ENCODE data around the gene PPFIBP2. TPM values are rescaled to one million over a fixed set of nuclear protein-coding genes. Genes with fewer than 3 reads are reported as not detected.

PPFIBP2 gene
- total RNA-seq, 2 experiments from 2014 or later, result 7.8 to 10.0 TPM

DNA sequence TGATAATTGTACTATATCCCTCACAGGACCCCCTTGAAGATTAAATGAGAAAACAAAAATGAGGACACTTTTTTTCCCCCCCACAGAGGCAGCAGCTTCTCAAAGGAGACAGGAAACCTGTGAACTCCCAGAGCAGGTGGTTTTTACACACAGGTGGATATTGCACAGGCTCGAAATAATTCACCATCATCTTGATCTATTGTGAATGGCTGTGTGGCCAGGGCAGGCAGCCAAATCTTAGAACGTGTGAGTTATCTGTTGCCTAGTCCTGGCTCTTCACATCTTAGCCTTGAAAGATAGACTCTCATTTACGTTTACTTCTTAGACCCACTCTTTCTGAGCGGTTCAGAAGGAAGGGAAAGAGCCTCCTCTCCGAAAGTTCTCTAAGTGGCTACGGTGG lies 23.5 kb downstream of the PPFIBP2 start:
- H3K27ac Mint-ChIP-seq, result no peak overlapping the region
- H3K36me3 Mint-ChIP-seq, result no peaks in the 10 kb centered on the region
- ATAC-seq (no peak), DNase-seq (no peak)
- H3K4me1 Mint-ChIP-seq, result peaks cover 54% of the 10 kb centered on the region
- peaks cover 17% of the 10 kb centered on the region for H3K27me3 Mint-ChIP-seq
- CTCF ChIA-PET, result interaction anchor here (0.9 to 2.9 kb wide), 8 partner anchors 8 to 157 kb away, joined by 3 to 11 read pairs (median 4); no protein-coding TSS in a partner anchor
- H3K4me3 Mint-ChIP-seq, result no peak overlapping the region
- no peaks in the 10 kb centered on the region for H3K9me3 Mint-ChIP-seq (ENCODE audit: low read depth)

DNA sequence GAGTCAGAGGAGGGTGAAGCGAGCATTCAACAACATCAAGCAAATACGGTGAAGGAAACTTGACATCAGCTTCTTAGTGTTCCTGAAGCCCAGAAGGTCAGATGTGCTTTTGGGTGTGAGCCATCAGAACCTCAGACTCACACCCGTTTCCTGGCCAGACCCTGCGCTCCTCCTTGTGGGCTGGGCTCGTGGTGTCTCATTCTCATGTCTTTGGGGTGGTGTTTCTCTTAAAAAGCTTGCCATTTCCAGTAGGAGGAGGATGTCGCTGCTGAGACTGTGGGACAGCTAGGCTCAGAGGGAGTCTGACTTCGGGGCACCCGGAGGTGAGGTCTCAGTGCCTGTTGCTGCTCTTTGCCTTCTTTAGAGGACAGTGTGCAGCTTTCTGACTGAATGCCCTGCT lies 24.2 kb downstream of the PPFIBP2 start:
- CTCF ChIA-PET, result interaction anchor here (0.6 to 2.9 kb wide), 7 partner anchors 9 to 157 kb away, joined by 3 to 11 read pairs (median 5); partner anchors contain the start of gene PPFIBP2
- peak overlapping the region; percentile 3 for H3K4me3 Mint-ChIP-seq
- H3K27me3 Mint-ChIP-seq, result peaks cover 19% of the 10 kb centered on the region
- no peaks in the 10 kb centered on the region for H3K36me3 Mint-ChIP-seq
- peaks cover 54% of the 10 kb centered on the region for H3K4me1 Mint-ChIP-seq
- H3K27ac Mint-ChIP-seq, result peak overlapping the region; percentile 67
- DNase-seq (peak; percentile 66), ATAC-seq (peak; percentile 78)
- H3K9me3 Mint-ChIP-seq (ENCODE audit: low read depth), result no peaks in the 10 kb centered on the region

DNA sequence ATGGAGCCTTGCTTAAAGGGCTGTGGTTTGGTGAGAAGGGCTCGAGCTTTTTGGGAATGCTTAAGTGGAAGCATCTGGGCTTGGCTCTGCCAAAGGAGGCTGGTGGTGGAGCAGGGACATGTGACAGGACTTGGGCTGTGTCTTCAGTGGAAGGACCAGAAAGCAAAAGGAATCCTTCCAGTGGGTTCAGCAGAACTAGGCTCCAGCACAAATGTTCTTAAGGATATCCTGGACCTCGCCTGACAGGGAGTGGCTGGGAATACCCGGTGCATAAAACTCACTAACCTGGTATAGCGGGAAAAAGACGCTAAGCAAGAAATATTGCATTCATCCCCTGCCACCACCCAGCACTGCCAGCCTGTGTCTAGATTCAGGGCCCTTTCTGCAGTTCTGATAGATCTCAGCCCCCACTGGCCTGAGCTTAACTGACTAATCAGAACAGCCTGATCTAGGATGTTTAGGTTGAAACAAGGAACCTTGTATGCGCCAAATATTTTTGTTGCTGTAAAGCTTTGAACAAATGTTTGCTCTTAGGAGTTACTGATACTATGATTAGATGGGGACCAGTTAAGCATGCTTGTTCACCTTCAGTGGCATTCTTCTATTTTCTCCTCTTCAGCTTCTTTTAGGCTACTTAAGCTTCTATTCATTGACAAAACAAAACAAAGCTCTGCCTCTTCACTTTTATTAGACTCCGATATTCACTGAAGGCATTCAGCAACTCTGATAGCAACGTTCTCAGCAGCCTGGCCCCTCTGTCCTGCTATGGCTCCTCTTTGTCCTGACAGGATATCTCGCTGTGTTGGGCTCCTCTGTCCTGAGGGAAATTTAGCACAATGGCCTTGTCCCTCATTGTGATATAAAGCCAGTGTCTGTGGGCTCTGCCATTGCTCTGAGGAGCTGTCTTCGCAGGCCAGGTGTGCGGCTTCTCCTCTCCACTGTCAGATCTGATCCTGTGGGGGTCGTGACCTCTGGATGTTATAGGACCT lies 25.0 kb downstream of the PPFIBP2 start:
- Mint-ChIP-seq H3K27me3 (peaks cover 19% of the 10 kb centered on the region), H3K36me3 (no peaks in the 10 kb centered on the region), H3K27ac (peak overlapping the region; percentile 67), H3K4me3 (peak overlapping the region; percentile 3), H3K4me1 (peaks cover 52% of the 10 kb centered on the region), H3K9me3 (ENCODE audit: low read depth) (no peaks in the 10 kb centered on the region)
- CTCF ChIA-PET, result interaction anchor here (0.6 to 2.9 kb wide), 6 partner anchors 10 to 156 kb away, joined by 3 to 11 read pairs (median 5); partner anchors contain the start of gene PPFIBP2
- ATAC-seq (peak; percentile 10), DNase-seq (no peak)

DNA sequence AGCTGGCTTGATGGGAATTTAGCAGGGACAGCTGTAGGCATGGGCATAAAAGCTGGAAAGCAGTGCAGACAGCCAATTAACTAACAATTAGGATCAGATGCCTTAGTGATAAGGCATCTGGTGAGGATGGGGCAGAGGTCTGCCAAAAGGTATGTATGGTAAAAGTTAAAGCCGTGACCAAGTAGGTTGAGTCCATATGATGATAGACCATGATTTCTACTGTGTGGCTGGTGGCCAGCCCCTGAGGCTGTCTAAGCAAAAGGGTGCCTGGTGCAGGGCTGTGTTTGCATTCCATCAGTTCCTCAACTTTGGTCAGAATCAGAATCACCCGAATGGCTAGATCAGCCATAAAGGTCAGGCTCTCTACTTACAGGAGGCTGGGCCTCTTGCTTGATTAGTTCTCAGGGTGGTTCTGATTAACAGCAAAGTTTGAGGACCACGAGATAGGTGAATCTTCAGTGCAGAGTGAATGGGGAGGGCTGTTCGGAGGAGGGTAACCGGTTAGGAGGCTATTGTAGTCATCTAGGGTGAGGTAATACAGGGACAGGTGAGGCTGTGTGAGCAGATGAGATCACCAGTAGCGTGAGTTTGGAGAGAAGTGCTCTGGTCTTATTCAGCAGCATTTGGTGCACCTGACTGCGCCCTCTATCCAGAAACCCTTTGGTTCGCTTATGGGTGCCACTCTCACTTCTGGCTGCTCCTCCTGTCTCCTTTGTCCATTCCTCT lies 27.2 kb downstream of the PPFIBP2 start:
- CTCF ChIA-PET, result interaction anchor here (1.2 kb wide), 1 partner anchor 30 kb away, joined by 3 read pairs; no protein-coding TSS in a partner anchor

DNA sequence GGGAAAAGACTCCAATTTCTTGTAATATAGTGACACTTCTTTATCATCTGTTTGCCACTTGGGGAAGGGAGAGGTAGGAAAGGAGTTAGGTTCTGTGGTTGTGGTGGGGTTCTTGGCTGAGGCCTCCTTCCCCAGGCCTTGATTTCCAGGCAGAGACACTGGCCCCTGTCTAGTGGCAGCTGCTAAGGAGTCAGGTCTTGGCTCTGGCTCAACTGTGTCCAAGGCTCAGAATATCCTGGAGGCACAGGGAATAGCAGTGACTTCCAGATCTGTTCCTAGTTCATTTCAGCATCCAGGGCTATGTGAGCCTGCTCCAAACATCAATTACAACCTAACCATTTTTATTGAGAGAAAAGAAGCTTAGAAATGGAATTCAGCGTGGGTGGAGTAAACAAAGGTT lies 29.5 kb downstream of the PPFIBP2 start:
- Mint-ChIP-seq H3K27me3 (peaks cover 9% of the 10 kb centered on the region), H3K4me3 (no peak overlapping the region), H3K4me1 (peaks cover 14% of the 10 kb centered on the region), H3K36me3 (no peaks in the 10 kb centered on the region), H3K27ac (no peak overlapping the region), H3K9me3 (ENCODE audit: low read depth) (no peaks in the 10 kb centered on the region)
- CTCF ChIA-PET, result interaction anchor here (1.0 to 1.8 kb wide), 3 partner anchors 12 to 22 kb away, joined by 3 to 4 read pairs (median 3); no protein-coding TSS in a partner anchor
- ATAC-seq (no peak), DNase-seq (no peak)

More for the DNA sequence above, 27.2 kb downstream of the PPFIBP2 start:
- Mint-ChIP-seq H3K4me3 (no peak overlapping the region), H3K9me3 (ENCODE audit: low read depth) (no peaks in the 10 kb centered on the region), H3K36me3 (no peaks in the 10 kb centered on the region), H3K4me1 (peaks cover 35% of the 10 kb centered on the region), H3K27me3 (peaks cover 17% of the 10 kb centered on the region), H3K27ac (no peak overlapping the region)
- DNase-seq (no peak), ATAC-seq (no peak)

DNA sequence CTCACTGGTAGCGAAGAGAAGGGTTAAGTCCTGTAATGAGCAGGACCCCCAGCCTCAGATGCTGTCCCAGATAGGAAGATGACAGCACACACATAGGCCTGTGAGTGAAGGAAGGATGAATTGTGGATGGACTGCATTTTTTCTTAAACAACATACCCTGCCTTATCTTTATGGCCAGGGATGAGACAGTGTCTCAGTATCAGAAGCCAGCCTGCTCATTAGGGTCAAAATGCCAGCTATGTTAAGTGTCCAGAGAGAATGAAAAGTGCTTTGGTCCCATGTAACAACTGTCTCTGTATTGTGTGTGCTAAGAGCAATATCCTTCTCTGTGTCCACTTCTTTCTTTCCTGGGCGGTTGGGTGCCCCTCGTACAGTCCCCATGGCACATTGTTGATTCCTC lies 30.2 kb downstream of the PPFIBP2 start:
- no peak overlapping the region for H3K4me3 Mint-ChIP-seq
- CTCF ChIA-PET, result interaction anchor here (0.7 to 1.8 kb wide), 4 partner anchors 13 to 151 kb away, joined by 3 to 4 read pairs (median 4); no protein-coding TSS in a partner anchor
- DNase-seq (no peak), ATAC-seq (no peak)
- H3K9me3 Mint-ChIP-seq (ENCODE audit: low read depth), result no peaks in the 10 kb centered on the region
- no peak overlapping the region for H3K27ac Mint-ChIP-seq
- H3K27me3 Mint-ChIP-seq, result peaks cover 9% of the 10 kb centered on the region
- H3K36me3 Mint-ChIP-seq, result no peaks in the 10 kb centered on the region
- H3K4me1 Mint-ChIP-seq, result peaks cover 7% of the 10 kb centered on the region

DNA sequence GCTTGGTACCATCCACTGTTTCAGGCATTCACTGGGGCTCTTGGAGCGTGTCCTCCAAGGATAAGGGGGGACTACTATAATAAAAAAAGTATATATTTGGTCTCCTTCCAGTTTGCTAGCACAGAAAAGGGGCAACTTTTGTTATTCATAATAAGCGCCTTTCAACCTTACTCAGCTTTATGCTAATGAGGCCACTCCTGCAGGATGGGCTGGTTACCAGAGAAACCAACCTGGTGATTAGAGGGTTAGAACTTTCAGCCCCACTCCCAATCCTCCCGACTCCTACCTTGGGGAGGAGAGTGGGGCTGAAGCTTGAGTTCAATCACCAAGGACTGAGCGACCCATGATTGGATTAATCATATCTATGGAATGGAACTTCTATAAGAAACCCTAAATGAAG lies 31.8 kb downstream of the PPFIBP2 start:
- Mint-ChIP-seq H3K36me3 (no peaks in the 10 kb centered on the region), H3K9me3 (ENCODE audit: low read depth) (no peaks in the 10 kb centered on the region), H3K4me3 (no peak overlapping the region), H3K27me3 (peaks cover 3% of the 10 kb centered on the region), H3K4me1 (peaks cover 4% of the 10 kb centered on the region), H3K27ac (no peak overlapping the region)
- DNase-seq (no peak), ATAC-seq (no peak)
- CTCF ChIA-PET, result no interaction called here

DNA sequence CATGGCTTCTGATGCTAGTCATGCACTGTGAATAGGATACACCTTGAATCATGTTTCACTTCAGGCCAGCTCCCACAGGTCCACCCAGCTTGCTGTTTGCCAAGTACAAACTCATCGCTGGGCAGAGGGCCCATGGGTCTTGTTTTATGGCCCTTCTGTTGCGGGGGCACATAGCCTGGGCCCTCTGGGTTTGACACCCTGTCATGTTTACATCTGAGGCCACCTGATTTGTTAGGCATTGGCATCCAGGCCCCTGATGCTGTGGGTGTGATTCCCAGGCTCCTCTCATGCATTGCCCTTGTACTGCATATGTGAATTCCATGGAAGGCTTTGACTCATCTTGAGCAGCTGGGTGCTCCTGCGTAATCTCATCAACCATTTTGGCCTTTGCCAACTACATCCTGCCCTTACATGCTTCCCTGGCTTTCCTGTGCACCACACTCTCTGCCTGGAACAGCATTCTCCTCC lies 32.6 kb downstream of the PPFIBP2 start:
- H3K4me3 Mint-ChIP-seq, result no peak overlapping the region
- CTCF ChIA-PET, result no interaction called here
- ATAC-seq (no peak), DNase-seq (no peak)
- peaks cover 4% of the 10 kb centered on the region for H3K4me1 Mint-ChIP-seq
- peaks cover 2% of the 10 kb centered on the region for H3K27me3 Mint-ChIP-seq
- H3K27ac Mint-ChIP-seq, result no peak overlapping the region
- H3K9me3 Mint-ChIP-seq (ENCODE audit: low read depth), result no peaks in the 10 kb centered on the region
- H3K36me3 Mint-ChIP-seq, result no peaks in the 10 kb centered on the region

DNA sequence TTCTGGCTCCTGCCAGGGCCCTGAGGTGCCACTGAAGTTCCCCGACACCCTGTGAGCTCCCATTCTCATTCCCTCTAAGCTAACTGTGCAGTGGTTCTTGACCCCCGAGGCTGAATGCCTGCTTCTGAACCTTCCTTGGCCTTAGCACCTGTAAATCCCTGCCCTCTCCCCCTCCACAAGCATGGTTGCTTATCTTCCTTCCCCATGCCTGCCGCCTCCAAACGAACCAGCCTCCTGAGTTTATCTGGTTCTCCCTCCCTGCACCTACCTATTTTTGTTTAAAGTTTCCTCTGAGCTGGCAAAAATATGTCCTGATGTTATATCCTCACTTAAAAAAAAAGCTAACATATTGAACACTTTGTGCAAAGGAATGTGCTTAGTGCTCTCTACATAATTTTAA lies 33.9 kb downstream of the PPFIBP2 start:
- ATAC-seq (no peak), DNase-seq (no peak)
- Mint-ChIP-seq H3K4me1 (peaks cover 4% of the 10 kb centered on the region), H3K27me3 (no peaks in the 10 kb centered on the region), H3K36me3 (no peaks in the 10 kb centered on the region), H3K9me3 (ENCODE audit: low read depth) (no peaks in the 10 kb centered on the region), H3K27ac (no peak overlapping the region), H3K4me3 (no peak overlapping the region)
- CTCF ChIA-PET, result interaction anchor here (0.8 to 3.2 kb wide), 4 partner anchors 32 to 97 kb away, joined by 3 to 11 read pairs (median 3); partner anchors contain the start of gene PPFIBP2

DNA sequence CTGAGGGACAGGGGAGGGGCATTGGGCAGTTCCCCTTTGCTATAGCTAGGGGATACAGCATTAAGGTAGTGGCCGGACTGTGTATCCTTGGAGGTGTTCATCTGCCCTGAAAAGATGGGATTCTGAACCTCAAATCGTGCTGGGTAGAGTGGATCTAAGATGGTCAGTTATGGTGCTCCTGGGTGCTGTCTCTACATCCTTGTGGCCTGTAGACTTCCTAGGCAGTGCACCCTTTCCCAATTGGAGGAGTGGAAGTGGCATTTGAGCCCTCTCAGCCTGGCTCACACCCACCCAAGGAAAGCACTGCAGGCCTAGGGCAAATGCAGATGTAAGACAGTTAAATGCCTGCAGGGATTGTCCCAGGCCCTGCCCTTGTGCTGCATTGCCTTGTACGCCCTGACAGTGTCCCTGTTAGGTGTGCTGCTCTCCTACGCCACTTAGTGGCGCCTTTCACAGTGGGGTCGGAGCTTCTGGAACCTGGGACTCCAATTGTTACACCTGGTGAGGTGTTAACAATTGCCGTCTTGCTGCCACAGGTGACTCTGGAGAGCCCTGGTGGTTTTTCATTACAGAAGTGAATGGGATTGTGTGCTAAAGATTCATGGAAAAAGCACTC lies 35.0 kb downstream of the PPFIBP2 start:
- peak; percentile 50 for DNase-seq
- ATAC-seq, result peak; percentile 67
- Mint-ChIP-seq H3K27ac (no peak overlapping the region), H3K27me3 (no peaks in the 10 kb centered on the region), H3K4me3 (no peak overlapping the region), H3K4me1 (peaks cover 1% of the 10 kb centered on the region), H3K9me3 (ENCODE audit: low read depth) (no peaks in the 10 kb centered on the region), H3K36me3 (no peaks in the 10 kb centered on the region)
- CTCF ChIA-PET, result interaction anchor here (0.9 to 3.2 kb wide), 4 partner anchors 9 to 117 kb away, joined by 3 to 11 read pairs (median 4); partner anchors contain the start of gene PPFIBP2

DNA sequence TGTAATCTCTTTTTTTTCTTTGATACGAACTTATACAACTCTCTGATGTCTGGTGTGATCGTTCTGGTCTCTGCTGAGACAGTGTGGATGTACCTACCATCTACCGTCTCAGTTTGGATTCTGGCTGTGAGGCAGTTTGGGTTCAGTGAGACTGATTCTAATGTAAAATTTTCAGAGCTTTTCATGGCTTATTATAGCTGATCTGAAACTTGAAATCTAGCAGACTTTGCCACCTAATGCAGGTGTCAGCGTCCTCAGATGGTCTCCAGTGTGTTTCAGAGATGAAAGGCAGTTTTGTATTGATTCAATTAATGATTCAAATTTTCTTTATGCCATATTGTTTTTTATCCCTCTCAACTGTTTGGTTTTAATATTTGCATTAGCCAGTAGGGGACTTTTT lies 35.9 kb downstream of the PPFIBP2 start:
- no peaks in the 10 kb centered on the region for H3K36me3 Mint-ChIP-seq

DNA sequence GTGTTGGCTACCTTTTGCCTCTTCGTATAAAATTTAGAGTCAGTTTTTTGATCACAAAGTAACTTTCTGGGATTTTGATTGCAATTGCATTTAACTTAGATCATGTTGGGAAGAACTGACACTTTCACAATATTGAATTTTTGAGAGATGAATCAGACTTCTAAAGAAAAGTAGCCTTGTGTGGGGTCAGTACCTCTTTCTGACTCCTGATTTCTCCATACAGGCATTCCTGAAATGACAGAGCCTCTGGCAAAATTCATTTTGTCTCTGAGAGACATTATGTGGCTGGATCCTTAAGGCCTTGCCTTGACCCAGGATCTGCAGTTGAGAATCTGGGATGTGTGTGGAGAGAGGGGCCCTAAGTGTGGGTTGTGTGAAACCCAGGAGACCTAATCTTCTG lies 37.8 kb downstream of the PPFIBP2 start:
- DNase-seq (no peak), ATAC-seq (no peak)
- Mint-ChIP-seq H3K27ac (no peak overlapping the region), H3K36me3 (no peaks in the 10 kb centered on the region), H3K27me3 (peaks cover 2% of the 10 kb centered on the region), H3K4me1 (no peaks in the 10 kb centered on the region), H3K9me3 (ENCODE audit: low read depth) (no peaks in the 10 kb centered on the region), H3K4me3 (no peak overlapping the region)
- CTCF ChIA-PET, result no interaction called here

More for the DNA sequence above, 35.9 kb downstream of the PPFIBP2 start:
- H3K27me3 Mint-ChIP-seq, result no peaks in the 10 kb centered on the region
- no peaks in the 10 kb centered on the region for H3K9me3 Mint-ChIP-seq (ENCODE audit: low read depth)
- no peak overlapping the region for H3K27ac Mint-ChIP-seq
- DNase-seq (no peak), ATAC-seq (no peak)
- no peak overlapping the region for H3K4me3 Mint-ChIP-seq
- CTCF ChIA-PET, result interaction anchor here (1.1 to 3.2 kb wide), 3 partner anchors 37 to 116 kb away, joined by 5 to 11 read pairs (median 5); partner anchors contain the start of gene PPFIBP2
- peaks cover 1% of the 10 kb centered on the region for H3K4me1 Mint-ChIP-seq
